Ovary (tissue), 9 donors: Measurements from ENCODE around the gene CTIF. TPM values are rescaled to one million over a fixed set of nuclear protein-coding genes. Genes with fewer than 3 reads are reported as not detected.

Experiments
- DNase-seq, 5 donors: peaks; one replicate each; pipeline ENCODE4 v3.0.0-alpha.2; 2019 to 2020
- H3K27ac ChIP-seq, 2 donors: fragments of 200-600 bp; one replicate each; pipeline versions ENCODE4 v1.5.1 to v1.8.0; 2019 to 2022
- H3K27me3 ChIP-seq: fragments of 200-600 bp; one replicate; pipeline ENCODE4 v1.8.0; 2022
- H3K36me3 ChIP-seq: fragments of 200-600 bp; sonication (generic); one replicate; pipeline ENCODE4 v1.5.1; 2019
- H3K4me1 ChIP-seq: one replicate; pipeline ENCODE4 v1.8.1; 2013; ENCODE audit warnings: mild to moderate bottlenecking, moderate library complexity; ENCODE audit not compliant: insufficient read depth
- H3K4me3 ChIP-seq: fragments of 200-600 bp; sonication (generic); one replicate; pipeline ENCODE4 v1.5.1; 2017
- H3K9me3 ChIP-seq, 2 donors: fragments of 200-600 bp in 1 of 2; sonication (generic) in 1 of 2; one replicate each; pipeline versions ENCODE4 v1.5.1 to v1.8.1; 2013 to 2019; ENCODE audit warnings: mild to moderate bottlenecking in 1 of 2, moderate library complexity in 1 of 2
- EP300 ChIP-seq: sonication (generic); formaldehyde crosslinking; IDR thresholded peaks from one replicate; pipeline ENCODE4 v1.6.1; 2017; ENCODE audit warnings: antibody characterized with exemption
- POLR2A ChIP-seq: fragments of 450-650 bp; IDR thresholded peaks from one replicate; pipeline ENCODE4 v1.6.1; 2017; ENCODE audit warnings: antibody characterized with exemption, mild to moderate bottlenecking, moderate library complexity
- WGBS, 3 donors: extraction: QIAGEN DNeasy Blood & Tissue Kit in 1 of 3; methylation state at CpG; one replicate each; pipeline versions ENCODE4 v1.1.5 to v1.1.7; 2013 to 2017; 5-methylcytosine and 5-hydroxymethylcytosine counted together
- intact Hi-C, 4 donors: fragments of 100-400 bp; cut with DNase I; formaldehyde crosslinking; loops; one replicate each; pipeline versions ENCODE4 v1.11.0 to v1.15.1; 2022 to 2023
- polyA plus RNA-seq, 2 donors: library from polyadenylated mRNA; stranded (reverse); fragments of 200-250 nt in 1 of 2; fragments of 350-450 nt in 1 of 2; fragmentation: Illumina TruSeq in 1 of 2; extraction: RNeasy Lipid Tissue Mini Kit (QIAGEN cat#74804) in 1 of 2; gene quantifications; one replicate each; pipeline ENCODE4 v1.2.3, GENCODE V29; 2013 to 2014
- total RNA-seq, 7 donors: library from RNA; depleted of rRNA in 2 of 7; stranded (reverse); fragments of >200 nt in 2 of 7; fragmentation: NEBNext Ultra II Directional in 3 of 7; extraction: Animal tissue kit (Norgen Biotek cat#: 25700) in 3 of 7; gene quantifications; one replicate each; pipeline versions ENCODE4 v1.1.0 to v1.2.4, GENCODE V29; 2016 to 2023
- TF ChIP-seq, protein P1 (sequence below), 3 donors: fragments of 450-650 bp in 2 of 3; fragments of 200-600 bp in 1 of 3; IDR thresholded peaks; one replicate each; pipeline versions ENCODE4 v1.5.1 to v1.8.0; 2016 to 2022; ENCODE audit warnings: antibody characterized with exemption in 3 of 3, mild to moderate bottlenecking in 1 of 3
- donor health status: DM: no; HTN: no; CAD: no; lungs with moderate emphysema.
- donor health status: DM: no; HTN: no; CAD: no.
- donor health status: Bipolar disorder and iron deficiency.
- donor health status: DM: yes; HTN: yes; CAD: no.
- donor health status: DM: no; HTN: no; CAD: no.
- donor health status: DM: yes; HTN: yes; CAD: no.

The CTIF gene
- total and polyA plus RNA-seq, 9 donors, result 18.5 to 94.1 (median 75.2) TPM

DNA sequence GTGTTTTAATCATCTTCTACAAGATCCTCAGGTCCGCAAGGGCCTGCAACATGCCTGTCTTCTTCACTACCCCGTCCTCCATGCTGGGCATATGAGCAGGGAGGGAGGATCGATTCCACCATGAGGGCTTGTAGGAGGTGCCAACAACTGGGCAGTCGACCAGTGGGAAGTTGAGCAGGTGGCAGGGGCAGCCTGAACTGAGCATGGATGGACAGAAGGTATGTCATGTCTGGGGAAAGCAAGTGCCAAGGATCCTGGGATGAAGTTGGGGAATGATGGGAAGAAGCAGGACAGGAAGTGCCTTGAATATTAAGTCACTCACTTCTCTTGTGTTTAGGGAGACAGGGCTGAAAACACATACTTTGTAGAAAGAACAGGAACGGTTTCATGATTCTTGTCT, 44.7 kb downstream of the CTIF start:
- no peaks in the 10 kb centered on the region for H3K27me3 ChIP-seq
- H3K36me3 ChIP-seq, result no peaks in the 10 kb centered on the region
- intact Hi-C loops, result no loop called here
- 66 to 74% (median 72%) methylated on average over 5 of the region's 5 CpGs for WGBS, 3 donors
- DNase-seq, result no peak
- no peak overlapping the region for H3K4me3 ChIP-seq
- H3K4me1 ChIP-seq, result peaks cover 23% of the 10 kb centered on the region
- H3K9me3 ChIP-seq, result no peaks in the 10 kb centered on the region
- H3K27ac ChIP-seq, result no peak overlapping the region
- no peak for TF ChIP-seq POLR2A
- TF ChIP-seq, protein P1, sequence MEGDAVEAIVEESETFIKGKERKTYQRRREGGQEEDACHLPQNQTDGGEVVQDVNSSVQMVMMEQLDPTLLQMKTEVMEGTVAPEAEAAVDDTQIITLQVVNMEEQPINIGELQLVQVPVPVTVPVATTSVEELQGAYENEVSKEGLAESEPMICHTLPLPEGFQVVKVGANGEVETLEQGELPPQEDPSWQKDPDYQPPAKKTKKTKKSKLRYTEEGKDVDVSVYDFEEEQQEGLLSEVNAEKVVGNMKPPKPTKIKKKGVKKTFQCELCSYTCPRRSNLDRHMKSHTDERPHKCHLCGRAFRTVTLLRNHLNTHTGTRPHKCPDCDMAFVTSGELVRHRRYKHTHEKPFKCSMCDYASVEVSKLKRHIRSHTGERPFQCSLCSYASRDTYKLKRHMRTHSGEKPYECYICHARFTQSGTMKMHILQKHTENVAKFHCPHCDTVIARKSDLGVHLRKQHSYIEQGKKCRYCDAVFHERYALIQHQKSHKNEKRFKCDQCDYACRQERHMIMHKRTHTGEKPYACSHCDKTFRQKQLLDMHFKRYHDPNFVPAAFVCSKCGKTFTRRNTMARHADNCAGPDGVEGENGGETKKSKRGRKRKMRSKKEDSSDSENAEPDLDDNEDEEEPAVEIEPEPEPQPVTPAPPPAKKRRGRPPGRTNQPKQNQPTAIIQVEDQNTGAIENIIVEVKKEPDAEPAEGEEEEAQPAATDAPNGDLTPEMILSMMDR (IDR thresholded peaks at IDR 0.05), result no peak
- TF ChIP-seq EP300, result no peak

DNA sequence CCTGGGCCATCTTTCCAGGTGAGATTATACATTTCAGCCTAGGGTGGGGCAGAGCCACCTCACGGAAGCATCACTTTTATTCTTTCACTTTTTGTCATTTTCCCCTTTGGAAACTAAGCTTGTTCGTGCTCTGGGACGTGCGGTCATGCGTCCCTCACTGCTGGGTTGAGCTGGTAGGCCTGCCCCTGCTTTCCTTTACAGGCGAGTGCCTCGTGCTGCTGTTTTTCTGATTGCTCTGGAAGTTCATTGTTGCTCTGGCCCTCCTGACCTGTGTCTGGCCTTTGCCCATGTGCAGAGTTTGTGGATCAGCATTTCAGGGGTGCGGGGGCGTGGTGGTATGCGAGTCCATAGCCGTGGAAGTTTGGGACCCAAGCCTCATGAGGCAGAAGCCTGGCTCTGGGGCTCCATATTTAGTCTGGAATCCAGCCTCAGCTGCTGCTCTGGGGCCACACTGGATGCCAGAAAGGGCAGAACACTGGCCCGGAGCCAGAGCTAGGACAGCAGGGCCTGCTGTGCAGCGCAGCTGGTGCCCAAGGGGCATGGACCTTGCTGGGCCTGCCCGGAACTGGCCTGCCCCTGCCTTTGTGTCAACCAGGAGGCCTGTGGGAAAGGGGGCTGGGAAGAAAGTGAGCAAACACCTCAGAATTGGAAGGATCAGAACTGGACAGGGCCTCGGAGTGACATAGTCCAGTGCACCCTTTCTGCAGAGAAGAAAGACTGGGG, 51.1 kb downstream of the CTIF start:
- no peaks in the 10 kb centered on the region for H3K36me3 ChIP-seq
- peak in 4 of 5 donors; percentile 46 to 70 (median 58) for DNase-seq
- H3K4me1 ChIP-seq, result peaks cover 16% of the 10 kb centered on the region
- TF ChIP-seq POLR2A (no peak), EP300 (no peak)
- TF ChIP-seq, protein P1 (IDR thresholded peaks at IDR 0.05), result no peak
- H3K27me3 ChIP-seq, result no peaks in the 10 kb centered on the region
- no peaks in the 10 kb centered on the region for H3K9me3 ChIP-seq
- 56 to 66% (median 65%) methylated on average over 15 of the region's 15 CpGs for WGBS, 3 donors
- H3K4me3 ChIP-seq, result no peak overlapping the region
- no peak overlapping the region for H3K27ac ChIP-seq
- intact Hi-C loops, result no loop called here

GRCh38 chr18:48590678-48591077, 51.8 kb downstream of the CTIF start:
- Histone ChIP-seq H3K4me1 (peaks cover 15% of the 10 kb centered on the region), H3K4me3 (no peak overlapping the region), H3K9me3 (no peaks in the 10 kb centered on the region), H3K36me3 (no peaks in the 10 kb centered on the region), H3K27me3 (no peaks in the 10 kb centered on the region), H3K27ac (no peak overlapping the region)
- intact Hi-C loops, result no loop called here
- WGBS, 3 donors, result 81 to 85% (median 85%) methylated on average over 5 of the region's 5 CpGs
- no peak for DNase-seq
- TF ChIP-seq POLR2A, result no peak
- TF ChIP-seq EP300, result no peak
- TF ChIP-seq, protein P1 (IDR thresholded peaks at IDR 0.05), result no peak

DNA sequence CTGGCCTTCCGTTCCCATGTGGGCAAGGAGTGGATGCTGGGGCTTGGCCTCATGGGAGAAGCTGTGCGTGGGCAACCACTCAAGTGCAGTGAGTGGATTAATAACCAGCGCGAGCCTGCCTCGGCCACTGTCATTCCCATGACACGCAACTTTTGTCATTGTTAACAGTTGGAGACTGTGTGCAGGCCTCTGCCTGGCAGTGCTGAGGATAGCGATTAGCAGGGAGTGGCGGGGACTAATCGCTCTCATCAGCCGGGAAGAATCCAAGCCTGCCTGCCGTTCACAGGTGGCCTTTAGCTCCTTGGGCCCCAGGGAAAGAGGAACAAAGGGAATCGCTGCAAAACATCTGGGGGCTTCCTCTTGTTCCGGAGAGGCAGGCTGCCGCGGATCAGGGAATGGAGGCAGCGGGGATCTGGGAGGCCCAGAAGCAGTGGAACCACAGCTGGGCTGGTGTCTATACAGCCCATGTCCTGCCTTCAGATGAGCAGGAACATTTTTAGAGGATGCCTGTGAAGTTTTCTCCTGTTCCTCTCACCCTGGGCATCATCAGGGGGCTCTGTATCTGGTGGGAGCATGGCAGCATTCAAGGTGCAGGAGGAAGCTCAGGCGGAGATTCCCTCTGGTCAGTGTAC, 53.8 kb downstream of the CTIF start:
- H3K4me3 ChIP-seq, result no peak overlapping the region
- DNase-seq, result no peak
- H3K27ac ChIP-seq, result no peak overlapping the region
- WGBS, 3 donors, result 91 to 94% (median 91%) methylated on average over 17 of the region's 17 CpGs
- H3K27me3 ChIP-seq, result no peaks in the 10 kb centered on the region
- peaks cover 18% of the 10 kb centered on the region for H3K4me1 ChIP-seq
- H3K36me3 ChIP-seq, result no peaks in the 10 kb centered on the region
- intact Hi-C loops, result no loop called here
- H3K9me3 ChIP-seq, result no peaks in the 10 kb centered on the region
- TF ChIP-seq, protein P1 (IDR thresholded peaks at IDR 0.05), result no peak
- TF ChIP-seq EP300 (no peak), POLR2A (no peak)
